Testis (tissue), 3 donors: ENCODE data around the gene N4BP2L2. TPM values are rescaled to one million over a fixed set of nuclear protein-coding genes. Genes with fewer than 3 reads are reported as not detected.

Experiments used
- DNase-seq: peaks from one replicate; pipeline ENCODE4 v3.0.0-alpha.2; 2019
- H3K27ac ChIP-seq, 2 donors: fragments of 200-600 bp; sonication (generic); one replicate each; pipeline ENCODE4 v1.5.1; 2019
- H3K27me3 ChIP-seq: fragments of 200-600 bp; sonication (generic); one replicate; pipeline ENCODE4 v1.5.1; 2019
- H3K36me3 ChIP-seq: fragments of 200-600 bp; sonication (generic); one replicate; pipeline ENCODE4 v1.5.1; 2017; ENCODE audit warnings: low read depth; ENCODE audit errors: missing control alignments
- H3K4me1 ChIP-seq: fragments of 200-600 bp; sonication (generic); one replicate; pipeline ENCODE4 v1.5.1; 2019
- H3K4me3 ChIP-seq, 2 donors: fragments of 200-600 bp; sonication (generic); one replicate each; pipeline ENCODE4 v1.5.1; 2017 to 2019
- H3K9me3 ChIP-seq: fragments of 200-600 bp; sonication (generic); one replicate; pipeline ENCODE4 v1.5.1; 2017
- CTCF ChIP-seq, 3 experiments: fragments of 450-650 bp in 2 of 3; fragments of 200-600 bp in 1 of 3; sonication (generic) in 1 of 3; IDR thresholded peaks; one replicate each; pipeline ENCODE4 v1.5.1; 2016 to 2019; ENCODE audit warnings: antibody characterized with exemption in 3 of 3, mild to moderate bottlenecking in 2 of 3, moderate library complexity in 1 of 3
- POLR2A ChIP-seq: fragments of 450-650 bp; IDR thresholded peaks from one replicate; pipeline ENCODE4 v1.6.1; 2017; ENCODE audit warnings: antibody characterized with exemption, mild to moderate bottlenecking, moderate library complexity
- WGBS, 2 donors: methylation state at CpG; one replicate each; pipeline ENCODE4 v1.1.5; 2018; 5-methylcytosine and 5-hydroxymethylcytosine counted together
- intact Hi-C: fragments of 100-400 bp; cut with DNase I; formaldehyde crosslinking; loops from one replicate; pipeline ENCODE4 v1.15.1; 2023; ENCODE audit warnings: low total_unique reads
- polyA plus RNA-seq: library from polyadenylated mRNA; stranded (reverse); fragments of 350-450 nt; fragmentation: Illumina TruSeq; extraction: RNeasy Lipid Tissue Mini Kit (QIAGEN cat#74804); gene quantifications from one replicate; pipeline ENCODE4 v1.2.3, GENCODE V29; 2014; ENCODE audit warnings: low read depth, low replicate concordance; ENCODE audit not compliant: insufficient read depth
- total RNA-seq, 2 donors: library from RNA; depleted of rRNA; stranded (reverse); fragments of >200 nt; gene quantifications; one replicate each; pipeline ENCODE4 v1.2.3, GENCODE V29; 2016

Gene N4BP2L2
- total and polyA plus RNA-seq, 3 donors from 2014 or later: 56.4 to 197 (median 187) TPM

- H3K4me3 ChIP-seq: no peak overlapping the region
- H3K27me3 ChIP-seq: no peaks in the 10 kb centered on the region
- peak; percentile 54 for DNase-seq
- WGBS, 2 donors: 63 to 70% methylated on average over 6 of the region's 6 CpGs
- intact Hi-C loops: no loop called here
- peaks cover 19% of the 10 kb centered on the region for H3K4me1 ChIP-seq
- no peak for TF ChIP-seq POLR2A
- no peaks in the 10 kb centered on the region for H3K36me3 ChIP-seq
- H3K27ac ChIP-seq: no peak overlapping the region
- no peaks in the 10 kb centered on the region for H3K9me3 ChIP-seq
Observed at GRCh38 chr13:32468502-32469142, 70.0 kb downstream of the N4BP2L2 start.

GRCh38 chr13:32456591-32456990 is 82.0 kb downstream of the N4BP2L2 start:
- no peaks in the 10 kb centered on the region for H3K27me3 ChIP-seq
- H3K4me3 ChIP-seq: no peak overlapping the region
- intact Hi-C loops: no loop called here
- TF ChIP-seq CTCF (IDR thresholded peaks at IDR 0.05): no peak
- TF ChIP-seq POLR2A: no peak
- no peaks in the 10 kb centered on the region for H3K36me3 ChIP-seq
- 98 to 100% methylated on average over 2 of the region's 2 CpGs for WGBS, 2 donors
- H3K9me3 ChIP-seq: no peaks in the 10 kb centered on the region
- DNase-seq: no peak
- no peak overlapping the region for H3K27ac ChIP-seq
- no peaks in the 10 kb centered on the region for H3K4me1 ChIP-seq

- no peaks in the 10 kb centered on the region for H3K27me3 ChIP-seq
- 94 to 100% methylated on average over 2 of the region's 2 CpGs for WGBS, 2 donors
- H3K4me1 ChIP-seq: no peaks in the 10 kb centered on the region
- no peak for DNase-seq
- no peak overlapping the region for H3K4me3 ChIP-seq
- no peaks in the 10 kb centered on the region for H3K36me3 ChIP-seq
- no peak overlapping the region for H3K27ac ChIP-seq
- no peaks in the 10 kb centered on the region for H3K9me3 ChIP-seq
- TF ChIP-seq CTCF (IDR thresholded peaks at IDR 0.05): no peak
- TF ChIP-seq POLR2A: no peak
- intact Hi-C loops: no loop called here
Observed at GRCh38 chr13:32455594-32455903, 83.0 kb downstream of the N4BP2L2 start.

GRCh38 chr13:32454886-32455593 is 83.6 kb downstream of the N4BP2L2 start:
- no peaks in the 10 kb centered on the region for H3K9me3 ChIP-seq
- DNase-seq: no peak
- intact Hi-C loops: no loop called here
- no peak overlapping the region for H3K27ac ChIP-seq
- 43 to 91% methylated on average over 1 to 8 of the region's 8 CpGs for WGBS, 2 donors
- no peaks in the 10 kb centered on the region for H3K4me1 ChIP-seq
- H3K4me3 ChIP-seq: no peak overlapping the region
- no peaks in the 10 kb centered on the region for H3K36me3 ChIP-seq
- H3K27me3 ChIP-seq: no peaks in the 10 kb centered on the region
- TF ChIP-seq POLR2A: no peak
- no peak for TF ChIP-seq CTCF (IDR thresholded peaks at IDR 0.05)

GRCh38 chr13:32453981-32454380 is 84.6 kb downstream of the N4BP2L2 start:
- TF ChIP-seq CTCF (IDR thresholded peaks at IDR 0.05) (no peak), POLR2A (no peak)
- no peak overlapping the region for H3K4me3 ChIP-seq
- intact Hi-C loops: no loop called here
- DNase-seq: no peak
- no peaks in the 10 kb centered on the region for H3K27me3 ChIP-seq
- H3K4me1 ChIP-seq: no peaks in the 10 kb centered on the region
- 63 to 88% methylated on average over 1 of the region's 1 CpG for WGBS, 2 donors
- H3K36me3 ChIP-seq: no peaks in the 10 kb centered on the region
- H3K9me3 ChIP-seq: no peaks in the 10 kb centered on the region
- no peak overlapping the region for H3K27ac ChIP-seq
